Testis (tissue), 3 donors: ENCODE measurements around the gene RDX. TPM values are rescaled to one million over a fixed set of nuclear protein-coding genes. Genes with fewer than 3 reads are reported as not detected.
A peak's percentile ranks its signal among the peaks of the same experiment; 100 is the strongest.

ENCODE experiments used
- DNase-seq: peaks from one replicate; pipeline ENCODE4 v3.0.0-alpha.2; 2019
- H3K27ac ChIP-seq, 2 donors: fragments of 200-600 bp; sonication (generic); one replicate each; pipeline ENCODE4 v1.5.1; 2019
- H3K27me3 ChIP-seq: fragments of 200-600 bp; sonication (generic); one replicate; pipeline ENCODE4 v1.5.1; 2019
- H3K36me3 ChIP-seq: fragments of 200-600 bp; sonication (generic); one replicate; pipeline ENCODE4 v1.5.1; 2017; ENCODE audit warnings: low read depth; ENCODE audit errors: missing control alignments
- H3K4me1 ChIP-seq: fragments of 200-600 bp; sonication (generic); one replicate; pipeline ENCODE4 v1.5.1; 2019
- H3K4me3 ChIP-seq, 2 donors: fragments of 200-600 bp; sonication (generic); one replicate each; pipeline ENCODE4 v1.5.1; 2017 to 2019
- H3K9me3 ChIP-seq: fragments of 200-600 bp; sonication (generic); one replicate; pipeline ENCODE4 v1.5.1; 2017
- CTCF ChIP-seq, 3 experiments: fragments of 450-650 bp in 2 of 3; fragments of 200-600 bp in 1 of 3; sonication (generic) in 1 of 3; IDR thresholded peaks; one replicate each; pipeline ENCODE4 v1.5.1; 2016 to 2019; ENCODE audit warnings: antibody characterized with exemption in 3 of 3, mild to moderate bottlenecking in 2 of 3, moderate library complexity in 1 of 3
- POLR2A ChIP-seq: fragments of 450-650 bp; IDR thresholded peaks from one replicate; pipeline ENCODE4 v1.6.1; 2017; ENCODE audit warnings: antibody characterized with exemption, mild to moderate bottlenecking, moderate library complexity
- WGBS, 2 donors: methylation state at CpG; one replicate each; pipeline ENCODE4 v1.1.5; 2018; 5-methylcytosine and 5-hydroxymethylcytosine counted together
- intact Hi-C: fragments of 100-400 bp; cut with DNase I; formaldehyde crosslinking; loops from one replicate; pipeline ENCODE4 v1.15.1; 2023; ENCODE audit warnings: low total_unique reads
- polyA plus RNA-seq: library from polyadenylated mRNA; stranded (reverse); fragments of 350-450 nt; fragmentation: Illumina TruSeq; extraction: RNeasy Lipid Tissue Mini Kit (QIAGEN cat#74804); gene quantifications from one replicate; pipeline ENCODE4 v1.2.3, GENCODE V29; 2014; ENCODE audit warnings: low read depth, low replicate concordance; ENCODE audit not compliant: insufficient read depth
- total RNA-seq, 2 donors: library from RNA; depleted of rRNA; stranded (reverse); fragments of >200 nt; gene quantifications; one replicate each; pipeline ENCODE4 v1.2.3, GENCODE V29; 2016

The RDX gene
- total and polyA plus RNA-seq, 3 donors from 2014 or later, result 39.8 to 170 (median 144) TPM

GRCh38 chr11:110329445-110329844 lies 33.0 kb upstream of the RDX start:
- Histone ChIP-seq H3K4me3 (no peak overlapping the region), H3K27me3 (no peaks in the 10 kb centered on the region), H3K4me1 (no peaks in the 10 kb centered on the region), H3K36me3 (no peaks in the 10 kb centered on the region), H3K9me3 (no peaks in the 10 kb centered on the region), H3K27ac (no peak overlapping the region)
- DNase-seq, result no peak
- intact Hi-C loops, result no loop called here
- TF ChIP-seq POLR2A (no peak), CTCF (IDR thresholded peaks at IDR 0.05) (no peak)
- 80 to 100% methylated on average over 1 of the region's 1 CpG for WGBS, 2 donors

DNA sequence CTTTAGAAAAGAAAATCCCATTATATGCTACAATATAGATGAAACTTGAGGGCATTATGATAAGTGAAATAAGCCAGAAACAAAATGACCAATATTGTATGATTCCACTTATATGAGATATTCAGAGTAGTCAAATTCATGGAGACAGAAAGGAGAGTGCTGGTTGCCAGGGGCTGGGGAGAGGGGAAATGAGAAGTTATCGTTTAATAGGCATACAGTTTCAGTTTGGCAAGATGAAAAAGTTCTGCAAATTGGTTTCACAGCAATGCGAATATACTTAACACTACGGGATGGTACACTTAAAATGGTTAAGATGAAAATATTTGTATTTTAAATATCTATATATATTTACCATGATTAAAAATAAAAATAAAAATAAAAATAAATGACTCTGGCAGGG lies 31.1 kb upstream of the RDX start:
- no peaks in the 10 kb centered on the region for H3K9me3 ChIP-seq
- TF ChIP-seq CTCF (IDR thresholded peaks at IDR 0.05) (no peak), POLR2A (no peak)
- 72 to 76% methylated on average over 3 of the region's 3 CpGs for WGBS, 2 donors
- no peak overlapping the region for H3K27ac ChIP-seq
- no peak for DNase-seq
- H3K27me3 ChIP-seq, result no peaks in the 10 kb centered on the region
- intact Hi-C loops, result no loop called here
- no peak overlapping the region for H3K4me3 ChIP-seq
- H3K36me3 ChIP-seq, result no peaks in the 10 kb centered on the region
- no peaks in the 10 kb centered on the region for H3K4me1 ChIP-seq

- intact Hi-C loops, result no loop called here
- 79 to 89% methylated on average over 4 of the region's 4 CpGs for WGBS, 2 donors
- Histone ChIP-seq H3K27ac (no peak overlapping the region), H3K4me1 (peaks cover 12% of the 10 kb centered on the region), H3K27me3 (no peaks in the 10 kb centered on the region), H3K9me3 (no peaks in the 10 kb centered on the region), H3K4me3 (no peak overlapping the region), H3K36me3 (no peaks in the 10 kb centered on the region)
- TF ChIP-seq CTCF (IDR thresholded peaks at IDR 0.05), result no peak
- no peak for TF ChIP-seq POLR2A
- no peak for DNase-seq
Measured at GRCh38 chr11:110323786-110324185, 27.4 kb upstream of the RDX start.

GRCh38 chr11:110319501-110319900 lies 23.1 kb upstream of the RDX start:
- 52 to 60% methylated on average over 3 of the region's 3 CpGs for WGBS, 2 donors
- TF ChIP-seq CTCF (IDR thresholded peaks at IDR 0.05) (no peak), POLR2A (no peak)
- H3K27ac ChIP-seq, result no peak overlapping the region

DNA sequence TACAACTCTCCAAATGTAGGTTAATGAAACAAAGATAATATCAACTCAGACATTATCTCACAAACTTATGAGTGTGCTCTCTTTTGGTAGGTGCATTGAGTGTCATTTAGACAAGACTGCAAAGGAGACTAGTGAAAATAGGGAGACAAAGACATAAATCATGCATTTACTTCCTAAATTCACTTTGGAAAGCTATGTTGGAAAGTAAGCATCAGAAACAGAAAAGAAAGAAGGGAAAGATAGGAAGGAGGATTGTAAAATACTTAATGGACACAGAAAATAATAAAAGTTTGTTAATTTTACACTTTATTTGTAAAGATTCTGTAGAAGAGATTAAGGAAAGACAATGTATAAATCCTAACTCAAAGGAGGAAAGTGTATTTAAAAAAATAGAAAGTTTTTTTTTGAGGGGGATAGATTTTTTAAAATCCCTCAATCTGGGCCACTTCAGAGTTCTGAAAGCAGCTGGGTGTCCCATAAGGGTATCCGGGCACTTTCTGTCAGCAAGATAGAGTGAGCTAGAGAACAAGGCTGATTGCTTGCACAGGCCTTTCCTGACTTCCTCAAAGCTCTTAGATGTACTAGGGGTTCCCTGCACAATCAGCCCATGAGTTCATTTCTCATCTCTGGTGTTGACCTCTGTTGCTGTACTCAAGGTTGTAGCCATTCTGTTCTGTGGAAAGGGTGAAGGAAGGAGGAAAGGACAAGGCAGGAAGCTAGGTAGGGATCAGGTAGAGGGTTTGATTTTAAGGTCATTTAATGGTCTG lies 22.4 kb upstream of the RDX start:
- 64 to 67% methylated on average over 1 of the region's 1 CpG for WGBS, 2 donors
- intact Hi-C loops, result no loop called here
- TF ChIP-seq CTCF (IDR thresholded peaks at IDR 0.05), result no peak
- no peak for TF ChIP-seq POLR2A

More at GRCh38 chr11:110319501-110319900, 23.1 kb upstream of the RDX start:
- Histone ChIP-seq H3K27me3 (peaks cover 3% of the 10 kb centered on the region), H3K4me1 (peaks cover 16% of the 10 kb centered on the region), H3K36me3 (no peaks in the 10 kb centered on the region), H3K4me3 (no peak overlapping the region), H3K9me3 (no peaks in the 10 kb centered on the region)
- DNase-seq, result no peak
- intact Hi-C loops, result no loop called here

More for the DNA sequence above, 22.4 kb upstream of the RDX start:
- no peak overlapping the region for H3K4me3 ChIP-seq
- H3K4me1 ChIP-seq, result peaks cover 16% of the 10 kb centered on the region
- H3K36me3 ChIP-seq, result no peaks in the 10 kb centered on the region
- DNase-seq, result no peak
- H3K27me3 ChIP-seq, result peaks cover 3% of the 10 kb centered on the region
- peak overlapping the region in 1 of 2 donors; percentile 8 for H3K27ac ChIP-seq
- H3K9me3 ChIP-seq, result no peaks in the 10 kb centered on the region
